GM19099 (cell line): Measurements from ENCODE around the gene IZUMO4.

ENCODE experiments used
- POLR2A ChIP-seq: IDR thresholded peaks from 3 replicates; pipeline ENCODE4 v1.6.1; 2011; ENCODE audit warnings: low read depth; ENCODE audit not compliant: insufficient read length; ENCODE audit errors: extremely low read depth

Gene IZUMO4

GRCh38 chr19:2096480-2097202 lies at the start of gene IZUMO4:
IZUMO4 (plus strand) TSS chr19:2096915; CDS start chr19:2096946, 31 bp downstream.
- peak; percentile 22 for TF ChIP-seq POLR2A

- peak; percentile 11 for TF ChIP-seq POLR2A
These were observed 49.7 kb upstream of the IZUMO4 start for GRCh38 chr19:2047076-2047448.

- TF ChIP-seq POLR2A = peak; percentile 18
These were observed 49.1 kb upstream of the IZUMO4 start for GRCh38 chr19:2047449-2048103.

- TF ChIP-seq POLR2A = peak; percentile 14
These were observed 48.4 kb upstream of the IZUMO4 start for GRCh38 chr19:2048104-2048958.

GRCh38 chr19:2048959-2049740 lies 47.6 kb upstream of the IZUMO4 start:
- TF ChIP-seq POLR2A = peak; percentile 38

- peak; percentile 42 for TF ChIP-seq POLR2A
These were observed 46.9 kb upstream of the IZUMO4 start for GRCh38 chr19:2049741-2050348.

GRCh38 chr19:2050349-2050990 lies 46.2 kb upstream of the IZUMO4 start:
- no peak for TF ChIP-seq POLR2A

- TF ChIP-seq POLR2A = peak; percentile 100
These were observed 45.5 kb upstream of the IZUMO4 start, which contains the start of gene MKNK2 for GRCh38 chr19:2050991-2051772. MKNK2 (minus strand) TSS chr19:2051244; CDS start chr19:2050851, 393 bp downstream.

GRCh38 chr19:2051773-2052704 lies 44.7 kb upstream of the IZUMO4 start:
- TF ChIP-seq POLR2A = peak; percentile 35

GRCh38 chr19:2053601-2054389 lies 42.9 kb upstream of the IZUMO4 start:
- no peak for TF ChIP-seq POLR2A

GRCh38 chr19:2054763-2055162 lies 42.0 kb upstream of the IZUMO4 start:
- peak; percentile 15 for TF ChIP-seq POLR2A
